Measurements from ENCODE around the gene LTBP1. TPM values are rescaled to one million over a fixed set of nuclear protein-coding genes. Genes with fewer than 3 reads are reported as not detected.

The LTBP1 gene
- total RNA-seq, 1 experiment from 2014 or later, result 10.3 TPM

- peaks cover 24% of the 10 kb centered on the region for H3K4me1 ChIP-seq (replicated peaks; ENCODE audit: insufficient read depth)
- BruUV-seq (replicated peaks), result no TSS peak
- POLR2A ChIA-PET (ENCODE audit: unreplicated experiment), result no interaction called here
- H3K9me3 ChIP-seq (ENCODE audit: insufficient read depth, low read depth), result no peaks in the 10 kb centered on the region
- no peaks in the 10 kb centered on the region for H3K79me2 ChIP-seq (ENCODE audit: low read depth)
- DNase-seq, result no peak
- no peaks in the 10 kb centered on the region for H4K20me1 ChIP-seq (ENCODE audit: insufficient read depth)
- no peak overlapping the region for H3K4me3 ChIP-seq
- no peak overlapping the region for H3K27ac ChIP-seq
- no peaks in the 10 kb centered on the region for H3K27me3 ChIP-seq (ENCODE audit: insufficient read depth, low read depth)
- peaks cover 7% of the 10 kb centered on the region; the same call in 1 of the 2 replicates for H3F3A ChIP-seq (ENCODE audit: insufficient read depth, low read depth)
- intact Hi-C loops (cut with micrococcal nuclease; ENCODE audit: unreplicated experiment), result loop anchor here (10.0 kb wide), 2 partner anchors 136 to 644 kb away; no protein-coding TSS in a partner anchor
- H3K9me2 ChIP-seq (ENCODE audit: insufficient read depth), result no peaks in the 10 kb centered on the region
- CTCF ChIA-PET, result no interaction called here
- H3K36me3 ChIP-seq (ENCODE audit: low read depth), result no peaks in the 10 kb centered on the region
- no peak overlapping the region for H3K4me2 ChIP-seq
- H2AFZ ChIP-seq, result no peak overlapping the region
- TF ChIP-seq EZH2 (IDR thresholded peaks at IDR 0.05; ENCODE audit: low read depth) (no peak), CTCF (conservative IDR thresholded peaks at IDR 0.05) (no peak)
Observed at GRCh38 chr2:32940316-32940997, 6.3 kb upstream of the LTBP1 start.

DNA sequence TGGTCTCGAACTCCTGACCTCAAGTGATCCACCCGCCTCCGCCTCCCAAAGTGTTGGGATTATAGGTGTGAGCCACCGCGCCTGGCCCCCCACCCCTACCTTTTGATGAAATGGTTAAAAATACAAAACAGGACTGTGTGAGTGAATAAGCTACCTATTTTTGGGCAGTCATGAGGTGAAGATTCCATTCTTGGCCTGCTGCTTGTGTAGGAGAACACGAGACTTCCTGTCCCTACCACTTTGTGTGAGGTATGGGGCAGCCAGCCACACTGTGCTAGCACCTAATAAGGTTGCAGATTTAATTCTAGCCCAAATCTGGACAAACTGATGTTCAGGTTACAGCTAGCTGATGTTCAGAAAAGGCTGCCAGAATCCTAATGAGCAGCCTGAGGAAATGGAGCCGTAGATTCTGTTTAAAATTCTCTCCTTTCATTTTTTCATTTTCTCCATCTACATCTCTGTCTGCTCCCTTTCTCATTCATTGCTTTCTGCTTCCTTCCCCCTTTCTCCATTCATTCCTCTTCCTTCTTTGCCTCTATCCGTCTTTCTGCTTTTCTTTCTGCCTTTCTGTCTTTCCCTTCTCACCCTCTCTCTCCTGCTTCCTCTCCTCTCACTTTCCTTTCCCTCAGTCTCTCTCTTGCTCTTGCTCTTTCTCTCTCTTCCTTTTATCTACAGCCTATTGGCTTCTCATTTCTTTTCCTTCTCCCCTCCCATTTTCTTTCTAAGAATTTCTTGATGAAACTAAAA, 4.6 kb upstream of the LTBP1 start:
- Histone ChIP-seq H3K4me2 (no peak overlapping the region), H3K9me3 (ENCODE audit: insufficient read depth, low read depth) (no peaks in the 10 kb centered on the region), H3K36me3 (ENCODE audit: low read depth) (no peaks in the 10 kb centered on the region), H2AFZ (no peak overlapping the region), H3F3A (ENCODE audit: insufficient read depth, low read depth) (peaks cover 7% of the 10 kb centered on the region; the same call in 1 of the 2 replicates), H3K27ac (no peak overlapping the region), H3K79me2 (ENCODE audit: low read depth) (no peaks in the 10 kb centered on the region), H3K4me3 (no peak overlapping the region), H3K27me3 (ENCODE audit: insufficient read depth, low read depth) (no peaks in the 10 kb centered on the region), H4K20me1 (ENCODE audit: insufficient read depth) (no peaks in the 10 kb centered on the region), H3K9me2 (ENCODE audit: insufficient read depth) (no peaks in the 10 kb centered on the region), H3K4me1 (replicated peaks; ENCODE audit: insufficient read depth) (peaks cover 24% of the 10 kb centered on the region)
- intact Hi-C loops (cut with micrococcal nuclease; ENCODE audit: unreplicated experiment), result loop anchor here (10.0 kb wide), 2 partner anchors 137 to 643 kb away; no protein-coding TSS in a partner anchor
- no peak for DNase-seq
- TF ChIP-seq CTCF (conservative IDR thresholded peaks at IDR 0.05), result no peak
- no peak for TF ChIP-seq EZH2 (IDR thresholded peaks at IDR 0.05; ENCODE audit: low read depth)
- CTCF ChIA-PET, result interaction anchor here (0.6 kb wide), 1 partner anchor 10 kb away, joined by 3 read pairs; no protein-coding TSS in a partner anchor
- no TSS peak for BruUV-seq (replicated peaks)
- POLR2A ChIA-PET (ENCODE audit: unreplicated experiment), result interaction anchor here (0.6 kb wide), 1 partner anchor 534 kb away, joined by 4 read pairs; no protein-coding TSS in a partner anchor

- Histone ChIP-seq H3K4me2 (no peak overlapping the region), H3K36me3 (ENCODE audit: low read depth) (no peaks in the 10 kb centered on the region), H3K9me2 (ENCODE audit: insufficient read depth) (no peaks in the 10 kb centered on the region), H2AFZ (no peak overlapping the region), H3K9me3 (ENCODE audit: insufficient read depth, low read depth) (no peaks in the 10 kb centered on the region), H3K79me2 (ENCODE audit: low read depth) (no peaks in the 10 kb centered on the region), H4K20me1 (ENCODE audit: insufficient read depth) (no peaks in the 10 kb centered on the region), H3K27me3 (ENCODE audit: insufficient read depth, low read depth) (no peaks in the 10 kb centered on the region), H3K27ac (no peak overlapping the region), H3K4me1 (replicated peaks; ENCODE audit: insufficient read depth) (peaks cover 19% of the 10 kb centered on the region), H3K4me3 (no peak overlapping the region), H3F3A (ENCODE audit: insufficient read depth, low read depth) (peaks cover 7% of the 10 kb centered on the region; the same call in 1 of the 2 replicates)
- CTCF ChIA-PET, result interaction anchor here (0.6 kb wide), 1 partner anchor 11 kb away, joined by 3 read pairs; no protein-coding TSS in a partner anchor
- intact Hi-C loops (cut with micrococcal nuclease; ENCODE audit: unreplicated experiment), result loop anchor here (10.0 kb wide), 2 partner anchors 138 to 642 kb away; no protein-coding TSS in a partner anchor
- TF ChIP-seq CTCF (conservative IDR thresholded peaks at IDR 0.05) (no peak), EZH2 (IDR thresholded peaks at IDR 0.05; ENCODE audit: low read depth) (no peak)
- POLR2A ChIA-PET (ENCODE audit: unreplicated experiment), result no interaction called here
- no peak for DNase-seq
- no TSS peak for BruUV-seq (replicated peaks)
Observed at GRCh38 chr2:32942793-32943485, 3.8 kb upstream of the LTBP1 start.
